H1 (cell line): Measurements from ENCODE around the gene KLHL5. TPM values are rescaled to one million over a fixed set of nuclear protein-coding genes. Genes with fewer than 3 reads are reported as not detected.

Experiments
- BRCA1 ChIP-seq: IDR thresholded peaks from 2 replicates; pipeline ENCODE4 v1.6.1; 2012; ENCODE audit warnings: low read depth, low read length, improper control_type of control experiment
- CBX5 ChIP-seq: fragments of 300-800, 300-1000 bp; sonication (generic); IDR thresholded peaks from 2 replicates; pipeline ENCODE4 v1.7.1; 2016; ENCODE audit warnings: antibody characterized with exemption, low read length, low read depth
- CHD1 ChIP-seq: IDR thresholded peaks from 2 replicates; pipeline ENCODE4 v1.6.1; 2012; ENCODE audit warnings: low read depth, low read length, improper control_type of control experiment
- CREB1 ChIP-seq: IDR thresholded peaks from 2 replicates; pipeline ENCODE4 v1.6.1; 2012; ENCODE audit warnings: inconsistent platforms
- EZH2 ChIP-seq: fragments of 200-600 bp; sonication (generic); IDR thresholded peaks from 2 replicates; pipeline ENCODE4 v1.7.1; 2012; ENCODE audit warnings: low read depth, mild to moderate bottlenecking, moderate library complexity, low read length, inconsistent platforms; ENCODE audit not compliant: severe bottlenecking
- GABPA ChIP-seq: IDR thresholded peaks from 2 replicates; pipeline ENCODE4 v1.6.1; 2011; ENCODE audit warnings: mild to moderate bottlenecking, low read length, moderate library complexity, borderline replicate concordance; ENCODE audit not compliant: insufficient read depth
- KDM1A ChIP-seq: fragments of 200-600, 300-600 bp; sonication (generic); IDR thresholded peaks from 2 replicates; pipeline ENCODE4 v1.7.1; 2016; ENCODE audit warnings: mild to moderate bottlenecking, low read length, borderline replicate concordance
- KDM5A ChIP-seq: fragments of 200-600 bp; IDR thresholded peaks from 2 replicates; pipeline ENCODE4 v1.7.1; 2012; ENCODE audit warnings: mild to moderate bottlenecking, low read length, inconsistent platforms, mixed read lengths
- POLR2AphosphoS5 ChIP-seq: IDR thresholded peaks from 2 replicates; pipeline ENCODE4 v1.6.1; 2011; ENCODE audit warnings: low read depth, low read length
- RBBP5 ChIP-seq: IDR thresholded peaks from 2 replicates; pipeline ENCODE4 v1.7.1; 2012; ENCODE audit warnings: low read depth, mild to moderate bottlenecking, inconsistent platforms, low read length, moderate library complexity, borderline replicate concordance
- RNF2 ChIP-seq: fragments of 200-900, 300-1000 bp; sonication (generic); IDR thresholded peaks from 2 replicates; pipeline ENCODE4 v1.7.1; 2016; ENCODE audit warnings: borderline replicate concordance, low read depth, mild to moderate bottlenecking, antibody characterized with exemption, low read length; ENCODE audit not compliant: poor library complexity, severe bottlenecking; ENCODE audit errors: missing control alignments
- RXRA ChIP-seq: IDR thresholded peaks from 2 replicates; pipeline ENCODE4 v1.6.1; 2011; ENCODE audit warnings: low read depth, mild to moderate bottlenecking, low read length, moderate library complexity; ENCODE audit not compliant: insufficient read depth
- SP4 ChIP-seq: IDR thresholded peaks from 2 replicates; pipeline ENCODE4 v1.6.1; 2012; ENCODE audit warnings: low read length, inconsistent platforms
- TBP ChIP-seq: IDR thresholded peaks from 2 replicates; pipeline ENCODE4 v1.6.1; 2011; ENCODE audit warnings: low read depth, low read length, improper control_type of control experiment
- YY1 ChIP-seq: IDR thresholded peaks from 2 replicates; pipeline ENCODE4 v1.6.1; 2011; ENCODE audit warnings: low read depth, mild to moderate bottlenecking, low read length
- polyA plus RNA-seq, 7 experiments: library from polyadenylated mRNA; depleted of rRNA in 3 of 7; stranded (reverse) in 5 of 7; unstranded in 2 of 7; fragments of >200 nt in 5 of 7; fragments of 200-250 nt in 2 of 7; gene quantifications; 1 replicate in 5 of 7; 2 replicates in 1 of 7; 4 replicates in 1 of 7; pipeline versions ENCODE4 v1.2.1 to v1.2.3, GENCODE V29; 2011 to 2013; ENCODE audit warnings: missing spikeins in 2 of 7, mixed read lengths in 2 of 7
- total RNA-seq: library from RNA; stranded (reverse); fragmentation: NEBNext Ultra II Directional; extraction: Animal tissue kit (Norgen Biotek cat#: 25700); gene quantifications from 2 replicates; pipeline ENCODE4 v1.2.1, GENCODE V29; 2021
- TF ChIP-seq, protein P1 (sequence below): IDR thresholded peaks from 2 replicates; pipeline ENCODE4 v1.6.1; 2012; ENCODE audit warnings: low read length, inconsistent platforms
- TF ChIP-seq, protein P2 (sequence below): IDR thresholded peaks from 2 replicates; pipeline ENCODE4 v1.6.1; 2012; ENCODE audit warnings: inconsistent platforms
- TF ChIP-seq, protein P3 (sequence below): IDR thresholded peaks from 2 replicates; pipeline ENCODE4 v1.6.1; 2011; ENCODE audit warnings: low read length, improper control_type of control experiment
- TF ChIP-seq, protein P4 (sequence below), 3 experiments: IDR thresholded peaks; 1 replicate in 2 of 3; 2 replicates in 1 of 3; pipeline versions ENCODE4 v1.5.1 to v1.6.1; 2011; ENCODE audit warnings: low read length in 3 of 3, mild to moderate bottlenecking in 3 of 3, inconsistent platforms in 2 of 3, low read depth in 1 of 3, moderate library complexity in 1 of 3; ENCODE audit not compliant: insufficient read depth in 1 of 3; ENCODE audit errors: control extremely low read depth in 1 of 3

KLHL5 gene
- total and polyA plus RNA-seq, 2 of the 8 experiments (the other 6 are each of a cell fraction or from before 2014, with no cell fraction given): 13.0 to 23.6 TPM

DNA sequence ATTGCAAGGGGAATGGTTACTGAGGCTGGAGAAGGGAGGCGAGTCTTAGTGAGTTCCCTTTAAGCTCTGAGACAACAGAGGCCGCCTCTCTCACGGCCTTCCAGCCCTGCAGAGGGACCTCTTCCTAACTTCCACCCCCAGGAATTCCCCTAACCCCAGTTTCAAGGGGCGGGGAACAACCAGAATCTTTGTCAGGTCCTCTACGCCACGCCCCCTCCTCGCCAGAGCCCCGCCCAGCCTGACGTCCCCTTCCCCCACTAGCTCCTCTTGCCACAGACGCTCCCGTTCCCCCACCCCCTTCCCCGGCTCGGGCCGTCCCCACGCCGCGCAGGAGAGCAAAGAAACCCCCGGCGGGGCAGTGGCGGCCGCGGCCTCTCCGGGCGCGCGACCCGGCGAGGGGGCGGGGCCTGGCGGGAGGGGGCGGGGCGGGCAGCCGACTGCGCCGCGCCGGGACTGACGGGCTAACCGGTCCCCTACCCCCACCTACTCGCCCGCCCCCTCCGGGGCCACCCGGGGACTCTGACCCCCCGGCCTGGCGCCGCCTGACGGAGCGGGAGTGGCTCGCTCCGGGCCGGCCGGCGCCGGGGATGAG, 17.6 kb upstream of the KLHL5 start (continued):
- TF ChIP-seq, protein P1, sequence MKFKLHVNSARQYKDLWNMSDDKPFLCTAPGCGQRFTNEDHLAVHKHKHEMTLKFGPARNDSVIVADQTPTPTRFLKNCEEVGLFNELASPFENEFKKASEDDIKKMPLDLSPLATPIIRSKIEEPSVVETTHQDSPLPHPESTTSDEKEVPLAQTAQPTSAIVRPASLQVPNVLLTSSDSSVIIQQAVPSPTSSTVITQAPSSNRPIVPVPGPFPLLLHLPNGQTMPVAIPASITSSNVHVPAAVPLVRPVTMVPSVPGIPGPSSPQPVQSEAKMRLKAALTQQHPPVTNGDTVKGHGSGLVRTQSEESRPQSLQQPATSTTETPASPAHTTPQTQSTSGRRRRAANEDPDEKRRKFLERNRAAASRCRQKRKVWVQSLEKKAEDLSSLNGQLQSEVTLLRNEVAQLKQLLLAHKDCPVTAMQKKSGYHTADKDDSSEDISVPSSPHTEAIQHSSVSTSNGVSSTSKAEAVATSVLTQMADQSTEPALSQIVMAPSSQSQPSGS: no peak
- no peak for TF ChIP-seq KDM1A
- TF ChIP-seq SP4: no peak
- TF ChIP-seq KDM5A: no peak
- TF ChIP-seq, protein P2, sequence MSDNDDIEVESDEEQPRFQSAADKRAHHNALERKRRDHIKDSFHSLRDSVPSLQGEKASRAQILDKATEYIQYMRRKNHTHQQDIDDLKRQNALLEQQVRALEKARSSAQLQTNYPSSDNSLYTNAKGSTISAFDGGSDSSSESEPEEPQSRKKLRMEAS: no peak
- peak; percentile 68 for TF ChIP-seq POLR2AphosphoS5
- no peak for TF ChIP-seq YY1
- TF ChIP-seq TBP: peak; percentile 42
- TF ChIP-seq, protein P3, sequence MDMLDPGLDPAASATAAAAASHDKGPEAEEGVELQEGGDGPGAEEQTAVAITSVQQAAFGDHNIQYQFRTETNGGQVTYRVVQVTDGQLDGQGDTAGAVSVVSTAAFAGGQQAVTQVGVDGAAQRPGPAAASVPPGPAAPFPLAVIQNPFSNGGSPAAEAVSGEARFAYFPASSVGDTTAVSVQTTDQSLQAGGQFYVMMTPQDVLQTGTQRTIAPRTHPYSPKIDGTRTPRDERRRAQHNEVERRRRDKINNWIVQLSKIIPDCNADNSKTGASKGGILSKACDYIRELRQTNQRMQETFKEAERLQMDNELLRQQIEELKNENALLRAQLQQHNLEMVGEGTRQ: no peak
- TF ChIP-seq, protein P4, sequence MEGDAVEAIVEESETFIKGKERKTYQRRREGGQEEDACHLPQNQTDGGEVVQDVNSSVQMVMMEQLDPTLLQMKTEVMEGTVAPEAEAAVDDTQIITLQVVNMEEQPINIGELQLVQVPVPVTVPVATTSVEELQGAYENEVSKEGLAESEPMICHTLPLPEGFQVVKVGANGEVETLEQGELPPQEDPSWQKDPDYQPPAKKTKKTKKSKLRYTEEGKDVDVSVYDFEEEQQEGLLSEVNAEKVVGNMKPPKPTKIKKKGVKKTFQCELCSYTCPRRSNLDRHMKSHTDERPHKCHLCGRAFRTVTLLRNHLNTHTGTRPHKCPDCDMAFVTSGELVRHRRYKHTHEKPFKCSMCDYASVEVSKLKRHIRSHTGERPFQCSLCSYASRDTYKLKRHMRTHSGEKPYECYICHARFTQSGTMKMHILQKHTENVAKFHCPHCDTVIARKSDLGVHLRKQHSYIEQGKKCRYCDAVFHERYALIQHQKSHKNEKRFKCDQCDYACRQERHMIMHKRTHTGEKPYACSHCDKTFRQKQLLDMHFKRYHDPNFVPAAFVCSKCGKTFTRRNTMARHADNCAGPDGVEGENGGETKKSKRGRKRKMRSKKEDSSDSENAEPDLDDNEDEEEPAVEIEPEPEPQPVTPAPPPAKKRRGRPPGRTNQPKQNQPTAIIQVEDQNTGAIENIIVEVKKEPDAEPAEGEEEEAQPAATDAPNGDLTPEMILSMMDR (IDR thresholded peaks at IDR 0.05; ENCODE audit: control extremely low read depth in 1 of 3, insufficient read depth in 1 of 3, low read depth in 1 of 3, low read length in 3 of 3): peak in 2 of 3 experiments; percentile 13 to 22; a peak in 2 of 4 replicates
- no peak for TF ChIP-seq EZH2
- no peak for TF ChIP-seq CREB1
- TF ChIP-seq CHD1: no peak
- TF ChIP-seq RXRA: no peak
- no peak for TF ChIP-seq BRCA1
- TF ChIP-seq GABPA: no peak
- TF ChIP-seq RNF2: no peak
- no peak for TF ChIP-seq CBX5
- no peak for TF ChIP-seq RBBP5
